ENCODE measurements around the gene TFF1.

Gene TFF1

DNA sequence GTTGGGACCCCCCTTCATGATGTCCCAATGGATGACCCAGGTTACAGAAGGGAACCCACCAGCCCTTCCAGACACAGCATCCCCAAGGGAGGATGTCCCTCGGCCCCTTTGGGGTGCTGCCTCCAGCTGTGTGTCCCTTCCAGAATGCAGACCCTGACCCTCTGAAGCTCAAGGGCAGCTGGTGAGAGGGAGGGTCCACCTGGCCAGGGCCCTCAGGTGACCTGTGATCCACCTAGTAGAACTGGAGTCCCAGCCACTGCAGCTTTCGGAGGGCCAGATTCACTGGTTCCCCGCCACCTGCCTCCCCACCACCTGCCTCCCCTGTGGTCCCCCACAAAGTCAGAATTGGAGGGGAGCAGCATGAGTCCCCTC is 9.6 kb upstream of the TFF1 start:
- no peaks in the 10 kb centered on the region for H4K20me1 ChIP-seq (ENCODE audit: insufficient read depth, low read length, poor library complexity, severe bottlenecking)
- H3K9me3 ChIP-seq (ENCODE audit: insufficient read depth, low read depth, low read length) = no peaks in the 10 kb centered on the region
- no peaks in the 10 kb centered on the region for H3K36me3 ChIP-seq (ENCODE audit: insufficient read depth, low read length)
- no peak overlapping the region for H3K9ac ChIP-seq (ENCODE audit: low read depth, low read length, poor library complexity, severe bottlenecking)
- H2AFZ ChIP-seq (ENCODE audit: low read length) = no peak overlapping the region
- no peak overlapping the region for H3K4me2 ChIP-seq (ENCODE audit: low read depth, low read length, poor library complexity, severe bottlenecking)
- no peaks in the 10 kb centered on the region for H3K9me2 ChIP-seq (replicated peaks; ENCODE audit: low read depth, low read length)
- H3K4me3 ChIP-seq (ENCODE audit: low read length, poor library complexity, severe bottlenecking) = no peak overlapping the region
- no peaks in the 10 kb centered on the region for H3K27me3 ChIP-seq (ENCODE audit: insufficient read depth, low read length, poor library complexity, severe bottlenecking)
- TF ChIP-seq, protein P1, sequence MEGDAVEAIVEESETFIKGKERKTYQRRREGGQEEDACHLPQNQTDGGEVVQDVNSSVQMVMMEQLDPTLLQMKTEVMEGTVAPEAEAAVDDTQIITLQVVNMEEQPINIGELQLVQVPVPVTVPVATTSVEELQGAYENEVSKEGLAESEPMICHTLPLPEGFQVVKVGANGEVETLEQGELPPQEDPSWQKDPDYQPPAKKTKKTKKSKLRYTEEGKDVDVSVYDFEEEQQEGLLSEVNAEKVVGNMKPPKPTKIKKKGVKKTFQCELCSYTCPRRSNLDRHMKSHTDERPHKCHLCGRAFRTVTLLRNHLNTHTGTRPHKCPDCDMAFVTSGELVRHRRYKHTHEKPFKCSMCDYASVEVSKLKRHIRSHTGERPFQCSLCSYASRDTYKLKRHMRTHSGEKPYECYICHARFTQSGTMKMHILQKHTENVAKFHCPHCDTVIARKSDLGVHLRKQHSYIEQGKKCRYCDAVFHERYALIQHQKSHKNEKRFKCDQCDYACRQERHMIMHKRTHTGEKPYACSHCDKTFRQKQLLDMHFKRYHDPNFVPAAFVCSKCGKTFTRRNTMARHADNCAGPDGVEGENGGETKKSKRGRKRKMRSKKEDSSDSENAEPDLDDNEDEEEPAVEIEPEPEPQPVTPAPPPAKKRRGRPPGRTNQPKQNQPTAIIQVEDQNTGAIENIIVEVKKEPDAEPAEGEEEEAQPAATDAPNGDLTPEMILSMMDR (conservative IDR thresholded peaks at IDR 0.05; ENCODE audit: low read length) = no peak
- TF ChIP-seq EZH2phosphoT487 (IDR thresholded peaks at IDR 0.05; ENCODE audit: borderline replicate concordance) = no peak
- H3K79me2 ChIP-seq (ENCODE audit: insufficient read depth, low read length) = no peaks in the 10 kb centered on the region
- H3K4me1 ChIP-seq (ENCODE audit: insufficient read depth, low read length, poor library complexity, severe bottlenecking) = peaks cover 6% of the 10 kb centered on the region
- H3F3A ChIP-seq (ENCODE audit: low read depth) = no peaks in the 10 kb centered on the region

DNA sequence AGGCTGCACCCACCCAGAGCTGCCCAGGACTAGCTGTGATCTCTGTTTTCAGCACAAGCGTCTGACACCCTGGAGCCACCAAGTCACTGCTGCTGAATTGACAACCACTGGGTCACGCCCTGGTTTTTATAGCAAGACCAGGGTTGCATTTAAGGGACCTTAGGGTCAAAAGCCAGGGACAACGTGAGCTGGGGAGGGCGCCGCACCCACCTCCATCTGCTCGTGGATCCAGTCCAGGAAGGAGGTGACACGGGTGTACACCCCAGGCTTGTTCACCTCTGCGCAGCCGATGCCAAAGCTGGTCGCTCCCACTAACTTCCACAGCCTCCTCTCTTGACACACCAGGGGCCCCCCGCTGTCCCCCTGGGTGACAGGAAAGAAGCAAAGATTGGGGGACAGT is 9.2 kb upstream of the TFF1 start:
- Histone ChIP-seq H3K4me1 (ENCODE audit: insufficient read depth, low read length, poor library complexity, severe bottlenecking) (peaks cover 7% of the 10 kb centered on the region), H3K79me2 (ENCODE audit: insufficient read depth, low read length) (no peaks in the 10 kb centered on the region)

DNA sequence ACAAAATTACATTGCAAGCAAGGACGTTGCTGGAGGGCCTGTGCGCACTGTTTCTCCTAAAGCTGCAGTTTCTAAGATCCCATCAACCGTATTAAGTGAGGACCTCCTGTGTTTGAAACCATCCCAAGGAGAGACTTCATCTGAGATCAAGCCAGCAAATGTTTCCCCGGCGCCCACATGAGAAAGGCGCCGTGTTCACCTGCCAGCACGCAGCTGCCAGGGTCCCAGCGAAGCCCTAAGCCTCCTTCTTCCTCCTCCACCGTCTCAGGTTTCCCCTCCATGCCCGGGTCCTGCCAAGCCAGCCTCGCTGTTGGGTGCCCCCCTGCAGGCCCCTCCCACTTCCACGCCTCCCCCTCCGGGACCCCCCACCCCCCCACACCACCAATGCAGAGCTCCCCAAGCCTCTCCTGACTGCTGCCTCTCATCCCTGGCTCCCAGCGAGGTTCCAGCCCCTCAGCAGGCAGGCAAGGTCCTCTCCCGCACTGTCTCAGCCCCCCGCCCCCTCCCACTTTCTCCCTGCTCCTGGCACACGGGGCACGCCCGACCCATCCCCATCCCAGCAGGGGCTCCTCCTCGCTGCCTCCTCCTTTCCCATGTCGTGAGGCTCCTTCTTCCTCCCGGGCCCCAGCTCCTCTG is 8.6 kb upstream of the TFF1 start:
- Histone ChIP-seq H4K20me1 (ENCODE audit: insufficient read depth, low read length, poor library complexity, severe bottlenecking) (no peaks in the 10 kb centered on the region), H3K4me2 (ENCODE audit: low read depth, low read length, poor library complexity, severe bottlenecking) (no peak overlapping the region), H3K9ac (ENCODE audit: low read depth, low read length, poor library complexity, severe bottlenecking) (no peak overlapping the region), H3F3A (ENCODE audit: low read depth) (no peaks in the 10 kb centered on the region), H3K9me3 (ENCODE audit: insufficient read depth, low read depth, low read length) (no peaks in the 10 kb centered on the region), H3K36me3 (ENCODE audit: insufficient read depth, low read length) (no peaks in the 10 kb centered on the region), H3K79me2 (ENCODE audit: insufficient read depth, low read length) (no peaks in the 10 kb centered on the region), H3K4me1 (ENCODE audit: insufficient read depth, low read length, poor library complexity, severe bottlenecking) (peaks cover 11% of the 10 kb centered on the region), H3K9me2 (replicated peaks; ENCODE audit: low read depth, low read length) (no peaks in the 10 kb centered on the region), H3K4me3 (ENCODE audit: low read length, poor library complexity, severe bottlenecking) (no peak overlapping the region), H3K27me3 (ENCODE audit: insufficient read depth, low read length, poor library complexity, severe bottlenecking) (no peaks in the 10 kb centered on the region), H2AFZ (ENCODE audit: low read length) (no peak overlapping the region)
- TF ChIP-seq, protein P1 (conservative IDR thresholded peaks at IDR 0.05; ENCODE audit: low read length) = no peak
- no peak for TF ChIP-seq EZH2phosphoT487 (IDR thresholded peaks at IDR 0.05; ENCODE audit: borderline replicate concordance)

More for the DNA sequence above, 9.2 kb upstream of the TFF1 start:
- TF ChIP-seq, protein P1 (conservative IDR thresholded peaks at IDR 0.05; ENCODE audit: low read length) = no peak
- no peaks in the 10 kb centered on the region for H3K9me3 ChIP-seq (ENCODE audit: insufficient read depth, low read depth, low read length)
- no peaks in the 10 kb centered on the region for H3K36me3 ChIP-seq (ENCODE audit: insufficient read depth, low read length)
- no peaks in the 10 kb centered on the region for H3F3A ChIP-seq (ENCODE audit: low read depth)
- H3K9ac ChIP-seq (ENCODE audit: low read depth, low read length, poor library complexity, severe bottlenecking) = no peak overlapping the region
- no peaks in the 10 kb centered on the region for H4K20me1 ChIP-seq (ENCODE audit: insufficient read depth, low read length, poor library complexity, severe bottlenecking)
- no peaks in the 10 kb centered on the region for H3K27me3 ChIP-seq (ENCODE audit: insufficient read depth, low read length, poor library complexity, severe bottlenecking)
- no peaks in the 10 kb centered on the region for H3K9me2 ChIP-seq (replicated peaks; ENCODE audit: low read depth, low read length)
- H2AFZ ChIP-seq (ENCODE audit: low read length) = no peak overlapping the region
- no peak overlapping the region for H3K4me2 ChIP-seq (ENCODE audit: low read depth, low read length, poor library complexity, severe bottlenecking)
- H3K4me3 ChIP-seq (ENCODE audit: low read length, poor library complexity, severe bottlenecking) = no peak overlapping the region

Data from Loucy (cell line).